ENCODE data around the gene PIBF1.

PIBF1 gene

GRCh38 chr13:72849571-72849970 is 67.6 kb downstream of the PIBF1 start:
- no peaks in the 10 kb centered on the region for H3K4me1 ChIP-seq (ENCODE audit: control insufficient read depth in 1 of 2, insufficient read depth in 1 of 2, low read depth in 1 of 2, low read length in 1 of 2)
- TF ChIP-seq CTCF (IDR thresholded peaks at IDR 0.05), result no peak
- peaks cover 39% of the 10 kb centered on the region for H3K36me3 ChIP-seq
- no peaks in the 10 kb centered on the region for H3K9me3 ChIP-seq
- H3K27ac ChIP-seq, result no peak overlapping the region
- H3K4me3 ChIP-seq (ENCODE audit: low read depth in 1 of 2, low read length in 1 of 2), result no peak overlapping the region
- no peaks in the 10 kb centered on the region for H3K27me3 ChIP-seq

- no peak overlapping the region for H3K4me3 ChIP-seq (ENCODE audit: low read depth in 1 of 2, low read length in 1 of 2)
- H3K36me3 ChIP-seq, result peaks cover 46% of the 10 kb centered on the region
- no peak overlapping the region for H3K27ac ChIP-seq
- no peak for TF ChIP-seq CTCF (IDR thresholded peaks at IDR 0.05)
- no peaks in the 10 kb centered on the region for H3K27me3 ChIP-seq
- H3K4me1 ChIP-seq (ENCODE audit: control insufficient read depth in 1 of 2, insufficient read depth in 1 of 2, low read depth in 1 of 2, low read length in 1 of 2), result no peaks in the 10 kb centered on the region
- no peaks in the 10 kb centered on the region for H3K9me3 ChIP-seq
Measured at GRCh38 chr13:72850959-72851677, 69.2 kb downstream of the PIBF1 start.

GRCh38 chr13:72851678-72852014 is 69.7 kb downstream of the PIBF1 start:
- H3K27ac ChIP-seq, result no peak overlapping the region
- no peaks in the 10 kb centered on the region for H3K9me3 ChIP-seq
- no peaks in the 10 kb centered on the region for H3K27me3 ChIP-seq
- no peak overlapping the region for H3K4me3 ChIP-seq (ENCODE audit: low read depth in 1 of 2, low read length in 1 of 2)
- H3K4me1 ChIP-seq (ENCODE audit: control insufficient read depth in 1 of 2, insufficient read depth in 1 of 2, low read depth in 1 of 2, low read length in 1 of 2), result no peaks in the 10 kb centered on the region
- TF ChIP-seq CTCF (IDR thresholded peaks at IDR 0.05), result no peak
- peaks cover 46% of the 10 kb centered on the region for H3K36me3 ChIP-seq

DNA sequence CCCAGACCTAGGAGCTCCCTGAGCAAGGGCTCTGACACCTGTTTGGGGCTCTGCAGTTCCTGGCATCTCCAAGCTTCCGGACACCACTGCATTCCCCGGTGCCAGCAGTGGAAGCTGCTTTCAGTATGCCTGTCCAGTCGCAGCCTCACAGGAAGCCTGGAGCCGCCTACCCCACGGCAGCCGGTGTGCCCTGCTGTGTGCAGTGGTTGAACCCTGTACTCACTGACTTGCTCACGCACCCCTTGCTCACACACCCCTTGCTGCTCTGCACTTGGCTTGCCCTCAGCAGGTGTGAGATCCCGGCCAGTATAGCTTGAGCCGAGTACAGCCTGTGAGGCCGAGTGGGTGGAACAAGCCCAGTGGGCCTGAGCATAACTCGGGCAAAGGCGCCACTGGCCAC is 70.3 kb downstream of the PIBF1 start:
- Histone ChIP-seq H3K4me1 (ENCODE audit: control insufficient read depth in 1 of 2, insufficient read depth in 1 of 2, low read depth in 1 of 2, low read length in 1 of 2) (no peaks in the 10 kb centered on the region), H3K9me3 (no peaks in the 10 kb centered on the region), H3K36me3 (peaks cover 43% of the 10 kb centered on the region), H3K27ac (no peak overlapping the region), H3K27me3 (no peaks in the 10 kb centered on the region), H3K4me3 (ENCODE audit: low read depth in 1 of 2, low read length in 1 of 2) (no peak overlapping the region)
- TF ChIP-seq CTCF (IDR thresholded peaks at IDR 0.05), result no peak

DNA sequence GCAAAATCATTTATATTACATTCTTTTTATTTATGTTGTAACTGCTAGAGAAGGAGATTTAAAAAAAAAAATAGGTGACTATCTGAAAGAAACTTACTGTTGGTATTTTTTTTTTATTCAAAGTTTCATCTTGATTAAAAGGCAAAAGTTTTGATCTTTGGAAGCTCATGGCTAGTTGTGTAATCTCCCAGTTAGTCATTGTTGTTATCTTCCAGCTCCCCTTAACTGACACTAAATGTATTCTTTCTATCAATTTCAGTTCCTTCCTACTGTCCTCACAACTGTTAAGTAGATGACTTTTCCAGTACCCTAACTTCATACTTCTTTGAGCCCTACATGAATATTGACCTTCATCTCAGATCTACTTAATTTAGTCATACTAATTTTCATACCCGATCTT is 71.1 kb downstream of the PIBF1 start:
- no peak overlapping the region for H3K27ac ChIP-seq
- H3K27me3 ChIP-seq, result no peaks in the 10 kb centered on the region
- no peaks in the 10 kb centered on the region for H3K9me3 ChIP-seq
- no peak overlapping the region for H3K4me3 ChIP-seq (ENCODE audit: low read depth in 1 of 2, low read length in 1 of 2)
- H3K4me1 ChIP-seq (ENCODE audit: control insufficient read depth in 1 of 2, insufficient read depth in 1 of 2, low read depth in 1 of 2, low read length in 1 of 2), result no peaks in the 10 kb centered on the region
- no peak for TF ChIP-seq CTCF (IDR thresholded peaks at IDR 0.05)
- H3K36me3 ChIP-seq, result peaks cover 35% of the 10 kb centered on the region
